LNCaP clone FGC (cell line): ENCODE data around the gene C22orf31.
A peak's percentile ranks its signal among the peaks of the same experiment; 100 is the strongest.

Experiments
- DNase-seq: peaks from one replicate; pipeline ENCODE4 v3.0.0-alpha.2; 2011; ENCODE audit warnings: low read depth
- H3K4me3 ChIP-seq: 2 replicates; pipeline ENCODE4 v1.5.1; 2011; ENCODE audit warnings: mild to moderate bottlenecking, low read depth, low read length, control low read depth
- CTCF ChIP-seq: IDR thresholded peaks from 2 replicates; pipeline ENCODE4 v1.5.1; 2012; ENCODE audit warnings: mild to moderate bottlenecking; ENCODE audit not compliant: control insufficient read depth, insufficient read depth; ENCODE audit errors: extremely low read depth

The C22orf31 gene

GRCh38 chr22:29074276-29074772, 12.7 kb upstream of the C22orf31 start:
- no peak for TF ChIP-seq CTCF
- no peak for DNase-seq
- H3K4me3 ChIP-seq: no peak overlapping the region

GRCh38 chr22:29073618-29074275, 12.1 kb upstream of the C22orf31 start:
- no peak for DNase-seq
- H3K4me3 ChIP-seq: peak overlapping the region; percentile 64

GRCh38 chr22:29072979-29073617, 11.5 kb upstream of the C22orf31 start, which contains the start of gene KREMEN1:
Gene KREMEN1, plus strand, starts transcription at chr22:29073035. Its CDS starts 96 bp downstream, at chr22:29073131.
- peak within 1 kb of the TSS; percentile 64 for H3K4me3 ChIP-seq
- no peak for DNase-seq
- no peak for TF ChIP-seq CTCF

More at GRCh38 chr22:29073618-29074275, 12.1 kb upstream of the C22orf31 start:
- no peak for TF ChIP-seq CTCF

- peak; percentile 81 for DNase-seq
- H3K4me3 ChIP-seq: no peak overlapping the region
- TF ChIP-seq CTCF: no peak
Observed at GRCh38 chr22:29072193-29072978, 10.8 kb upstream of the C22orf31 start.

- DNase-seq: no peak
- no peak overlapping the region for H3K4me3 ChIP-seq
- no peak for TF ChIP-seq CTCF
Observed at GRCh38 chr22:29071261-29072045, 9.8 kb upstream of the C22orf31 start.

- no peak for DNase-seq
- no peak overlapping the region for H3K4me3 ChIP-seq
- no peak for TF ChIP-seq CTCF
Observed at GRCh38 chr22:29070490-29070889, 8.9 kb upstream of the C22orf31 start.
